B cell (primary cell): ENCODE results near the gene APP. TPM values are rescaled to one million over a fixed set of nuclear protein-coding genes. Genes with fewer than 3 reads are reported as not detected.

ENCODE experiments used
- ATAC-seq: fragments of 200-7000 bp; cut with Tn5 transposase; one replicate; pipeline ENCODE4 v1.10.0; 2021; ENCODE audit warnings: low read depth, mild to moderate bottlenecking, moderate number of reproducible peaks, moderate library complexity
- CTCF ChIA-PET: fragments of 350-600 bp; sonication (Branson Sonifier 250); formaldehyde crosslinking; loops from one replicate; lab custom pipeline; 2021; ENCODE audit warnings: antibody characterized with exemption, inconsistent platforms; lab: Charles Lee
- POLR2A ChIA-PET: fragments of 350-600 bp; sonication (Branson Sonifier 250); formaldehyde crosslinking; loops from one replicate; lab custom pipeline; 2021; ENCODE audit warnings: antibody characterized with exemption; lab: Charles Lee
- DNase-seq: peaks from one replicate; pipeline ENCODE4 v3.0.0; 2013
- H2AFZ ChIP-seq: 2 replicates; pipeline ENCODE4 v1.6.1; 2012; ENCODE audit warnings: mild to moderate bottlenecking, low read depth, low read length; ENCODE audit not compliant: insufficient read depth, poor library complexity, severe bottlenecking
- H3K27ac ChIP-seq, 2 donors: 1 replicate in 1 of 2; 2 replicates in 1 of 2; pipeline ENCODE4 v1.5.1; 2012 to 2013; ENCODE audit warnings: low read length in 2 of 2, mild to moderate bottlenecking in 2 of 2, moderate library complexity in 1 of 2
- H3K27me3 ChIP-seq, 4 experiments: fragments of 200-600 bp in 1 of 4; sonication (generic) in 1 of 4; replicated peaks in 1 of 4; 1 replicate in 2 of 4; 2 replicates in 2 of 4; pipeline versions ENCODE4 v1.6.1 to v1.7.0; 2013 to 2016; ENCODE audit warnings: low read length in 3 of 4, mild to moderate bottlenecking in 2 of 4, mixed read lengths in 1 of 4, moderate library complexity in 1 of 4; ENCODE audit not compliant: insufficient read depth in 4 of 4, control insufficient read depth in 3 of 4; ENCODE audit errors: control extremely low read depth in 1 of 4
- H3K36me3 ChIP-seq, 2 experiments: replicated peaks in 1 of 2; 1 replicate in 1 of 2; 2 replicates in 1 of 2; pipeline versions ENCODE4 v1.6.1 to v1.7.1; 2013; ENCODE audit warnings: low read length in 1 of 2; ENCODE audit not compliant: insufficient read depth in 2 of 2, control insufficient read depth in 1 of 2; ENCODE audit errors: control extremely low read depth in 1 of 2, extremely low read depth in 1 of 2
- H3K4me1 ChIP-seq, 2 donors: fragments of 200-600 bp in 1 of 2; sonication (generic) in 1 of 2; 1 replicate in 1 of 2; 2 replicates in 1 of 2; pipeline versions ENCODE4 v1.5.1 to v1.6.1; 2013 to 2017; ENCODE audit warnings: low read length in 2 of 2; ENCODE audit not compliant: control insufficient read depth in 2 of 2, insufficient read depth in 2 of 2
- H3K4me2 ChIP-seq: replicated peaks from 2 replicates; pipeline ENCODE3; 2012; ENCODE audit warnings: mild to moderate bottlenecking, low read depth, low read length; ENCODE audit not compliant: poor library complexity, severe bottlenecking
- H3K4me3 ChIP-seq, 5 experiments: fragments of 200-600 bp in 1 of 5; sonication (generic) in 1 of 5; 1 replicate in 3 of 5; 2 replicates in 2 of 5; pipeline versions ENCODE4 v1.5.1 to v1.7.0; 2011 to 2016; ENCODE audit warnings: low read length in 4 of 5, mild to moderate bottlenecking in 4 of 5, low read depth in 2 of 5, control low read depth in 1 of 5, moderate library complexity in 1 of 5; ENCODE audit not compliant: insufficient read depth in 1 of 5; ENCODE audit errors: control extremely low read depth in 1 of 5, extremely low read depth in 1 of 5
- H3K79me2 ChIP-seq: fragments of 200-600 bp; sonication (generic); one replicate; pipeline ENCODE4 v1.6.0; 2016; ENCODE audit warnings: low read length; ENCODE audit not compliant: control insufficient read depth, insufficient read depth
- H3K9ac ChIP-seq: fragments of 200-600 bp; sonication (generic); 2 replicates; pipeline ENCODE4 v1.6.1; 2017; ENCODE audit warnings: mild to moderate bottlenecking, low read length, moderate library complexity
- H3K9me3 ChIP-seq, 3 donors: one replicate each; pipeline versions ENCODE4 v1.6.1 to v1.7.1; 2013; ENCODE audit warnings: low read length in 2 of 3; ENCODE audit not compliant: control insufficient read depth in 2 of 3, insufficient read depth in 1 of 3; ENCODE audit errors: control extremely low read depth in 1 of 3
- H4K20me1 ChIP-seq: 2 replicates; pipeline ENCODE4 v1.6.0; 2012; ENCODE audit warnings: mild to moderate bottlenecking, low read length; ENCODE audit not compliant: insufficient read depth, control insufficient read depth, poor library complexity, severe bottlenecking
- H3K27ac Mint-ChIP-seq: one replicate; pipeline ENCODE4 v1.8.0; 2021; ENCODE audit warnings: mixed read lengths
- H3K27me3 Mint-ChIP-seq: one replicate; pipeline ENCODE4 v1.8.0; 2021; ENCODE audit warnings: mixed read lengths
- H3K4me1 Mint-ChIP-seq: one replicate; pipeline ENCODE4 v1.8.0; 2021; ENCODE audit warnings: mixed read lengths
- H3K4me3 Mint-ChIP-seq: one replicate; pipeline ENCODE4 v1.8.0; 2021; ENCODE audit warnings: mixed read lengths
- H3K9me3 Mint-ChIP-seq: one replicate; pipeline ENCODE4 v1.8.0; 2022; ENCODE audit warnings: mixed read lengths; ENCODE audit not compliant: insufficient read depth
- CTCF ChIP-seq: fragments of 200-600 bp; IDR thresholded peaks from one replicate; pipeline ENCODE4 v1.8.0; 2022; ENCODE audit warnings: antibody characterized with exemption, mild to moderate bottlenecking
- EZH2 ChIP-seq: IDR thresholded peaks from 2 replicates; pipeline ENCODE4 v1.6.1; 2012; ENCODE audit warnings: borderline replicate concordance, low read depth, mild to moderate bottlenecking, moderate library complexity, low read length; ENCODE audit not compliant: insufficient read depth, poor library complexity, severe bottlenecking
- WGBS: methylation state at CpG from one replicate; pipeline ENCODE4 v1.1.5; 2013; ENCODE audit warnings: missing lambda C conversion rate; ENCODE audit not compliant: insufficient coverage; 5-methylcytosine and 5-hydroxymethylcytosine counted together
- intact Hi-C: fragments of 100-400 bp; cut with micrococcal nuclease; formaldehyde crosslinking; loops from one replicate; pipeline ENCODE4 v1.10.0; 2022
- polyA plus RNA-seq: library from polyadenylated mRNA; depleted of rRNA; stranded (reverse); fragments of >200 nt; gene quantifications from 2 replicates; pipeline ENCODE4 v1.2.3, GENCODE V29; 2012
- total RNA-seq, 2 donors: library from RNA; stranded (reverse); fragments of 120-200 nt in 1 of 2; gene quantifications; 1 replicate in 1 of 2; 2 replicates in 1 of 2; pipeline versions ENCODE4 v1.2.3 to v1.2.4, GENCODE V29; 2013 to 2022

The APP gene
- total and polyA plus RNA-seq, 2 donors (not counting 1 experiment from before 2014, with no cell fraction given) = 28.3 to 34.7 TPM

GRCh38 chr21:26199456-26199855 is 28.9 kb upstream of the APP start:
- Mint-ChIP-seq H3K4me1 (no peaks in the 10 kb centered on the region), H3K4me3 (no peak overlapping the region), H3K9me3 (no peaks in the 10 kb centered on the region), H3K27me3 (no peaks in the 10 kb centered on the region), H3K27ac (no peak overlapping the region)
- Histone ChIP-seq H3K4me3 (no peak overlapping the region), H3K4me1 (no peaks in the 10 kb centered on the region), H3K9me3 (no peaks in the 10 kb centered on the region), H3K9ac (no peak overlapping the region), H4K20me1 (no peaks in the 10 kb centered on the region), H3K79me2 (no peaks in the 10 kb centered on the region), H3K27ac (no peak overlapping the region), H3K4me2 (no peak overlapping the region), H3K36me3 (no peaks in the 10 kb centered on the region), H3K27me3 (no peaks in the 10 kb centered on the region), H2AFZ (no peak overlapping the region)
- ChIA-PET POLR2A (no interaction called here), CTCF (no interaction called here)
- 80% methylated on average over 1 of the region's 4 CpGs for WGBS
- ATAC-seq (no peak), DNase-seq (no peak)
- TF ChIP-seq CTCF (no peak), EZH2 (no peak)
- intact Hi-C loops = no loop called here

GRCh38 chr21:26195708-26196107 is 25.1 kb upstream of the APP start:
- no peak for TF ChIP-seq EZH2
- no peak for TF ChIP-seq CTCF
- WGBS = 86% methylated on average over 3 of the region's 4 CpGs
- Histone ChIP-seq H3K36me3 (no peaks in the 10 kb centered on the region), H3K4me1 (no peaks in the 10 kb centered on the region), H3K4me2 (no peak overlapping the region), H3K4me3 (no peak overlapping the region), H3K27ac (no peak overlapping the region), H3K9ac (no peak overlapping the region), H3K9me3 (peaks cover 0 to 6% (median 0%) of the 10 kb centered on the region in 3 donors), H2AFZ (no peak overlapping the region), H3K27me3 (no peaks in the 10 kb centered on the region), H4K20me1 (no peaks in the 10 kb centered on the region), H3K79me2 (no peaks in the 10 kb centered on the region)
- no peak overlapping the region for H3K27ac Mint-ChIP-seq
- intact Hi-C loops = no loop called here
- ChIA-PET POLR2A (no interaction called here), CTCF (no interaction called here)
- H3K9me3 Mint-ChIP-seq = no peaks in the 10 kb centered on the region
- ATAC-seq (no peak), DNase-seq (no peak)
- no peaks in the 10 kb centered on the region for H3K4me1 Mint-ChIP-seq
- no peak overlapping the region for H3K4me3 Mint-ChIP-seq
- no peaks in the 10 kb centered on the region for H3K27me3 Mint-ChIP-seq
